GM18507 (cell line): ENCODE measurements around the gene C22orf39.

Experiments
- DNase-seq: peaks from one replicate; pipeline ENCODE4 v3.0.0; 2011; ENCODE audit warnings: low read depth; ENCODE audit not compliant: insufficient read length; ENCODE audit errors: extremely low spot score
- FAIRE-seq: peaks from 2 replicates; lab custom pipeline; 2011; peaks lifted over from hg19 to GRCh38; lab: Jason Lieb, UNC

The C22orf39 gene

GRCh38 chr22:19434829-19435580 is 12.5 kb downstream of the C22orf39 start:
- no peak for FAIRE-seq
- no peak for DNase-seq

GRCh38 chr22:19434401-19434800 is 13.1 kb downstream of the C22orf39 start:
- no peak for DNase-seq
- no peak for FAIRE-seq

- DNase-seq (peak; percentile 88), FAIRE-seq (peak; percentile 94)
These were observed 15.2 kb downstream of the C22orf39 start, which contains the start of gene MRPL40 for GRCh38 chr22:19432133-19432851. MRPL40 (plus strand) TSS chr22:19432545; CDS start chr22:19432555, 10 bp downstream.

- FAIRE-seq, result no peak
- DNase-seq, result peak; percentile 69
These were observed 15.8 kb downstream of the C22orf39 start, which contains the start of gene HIRA for GRCh38 chr22:19431649-19432132. HIRA (minus strand) TSS chr22:19431733; CDS start chr22:19431476, 257 bp downstream.

- DNase-seq, result no peak
- no peak for FAIRE-seq
These were observed 16.5 kb downstream of the C22orf39 start for GRCh38 chr22:19430890-19431541.

- DNase-seq (no peak), FAIRE-seq (peak; percentile 45)
These were observed 17.3 kb downstream of the C22orf39 start for GRCh38 chr22:19429950-19430889.

- DNase-seq (no peak), FAIRE-seq (no peak)
These were observed 23.4 kb downstream of the C22orf39 start for GRCh38 chr22:19424186-19424500.

- no peak for DNase-seq
- FAIRE-seq, result no peak
These were observed 24.8 kb downstream of the C22orf39 start for GRCh38 chr22:19422440-19423301.

GRCh38 chr22:19420321-19420720 is 27.2 kb downstream of the C22orf39 start:
- DNase-seq, result no peak
- FAIRE-seq, result no peak

- peak; percentile 70 for FAIRE-seq
These were observed 27.9 kb downstream of the C22orf39 start for GRCh38 chr22:19419464-19420178.

GRCh38 chr22:19419086-19419463 is 28.4 kb downstream of the C22orf39 start:
- no peak for FAIRE-seq
- DNase-seq, result no peak

More at GRCh38 chr22:19419464-19420178, 27.9 kb downstream of the C22orf39 start:
- DNase-seq, result no peak

- DNase-seq, result no peak
- FAIRE-seq, result no peak
These were observed 34.6 kb downstream of the C22orf39 start for GRCh38 chr22:19412923-19413322.

- FAIRE-seq, result no peak
- no peak for DNase-seq
These were observed 35.0 kb downstream of the C22orf39 start for GRCh38 chr22:19412478-19412877.

- no peak for FAIRE-seq
These were observed 35.8 kb downstream of the C22orf39 start for GRCh38 chr22:19411690-19412045.

GRCh38 chr22:19410941-19411689 is 36.4 kb downstream of the C22orf39 start:
- FAIRE-seq, result no peak
- no peak for DNase-seq

More at GRCh38 chr22:19411690-19412045, 35.8 kb downstream of the C22orf39 start:
- no peak for DNase-seq

GRCh38 chr22:19407649-19408606 is 39.6 kb downstream of the C22orf39 start:
- DNase-seq (no peak), FAIRE-seq (no peak)
